Smooth muscle cell (in vitro differentiated cells): ENCODE data around the gene PLA1A. TPM values are rescaled to one million over a fixed set of nuclear protein-coding genes. Genes with fewer than 3 reads are reported as not detected.

Source experiments
- DNase-seq: peaks from one replicate; lab custom pipeline; 2025; ENCODE audit not compliant: unreplicated experiment; lab: John Stamatoyannopoulos, UW
- H2AFZ ChIP-seq: fragments of 200-600 bp; sonication (generic); 2 replicates; pipeline ENCODE4 v1.6.0; 2016; ENCODE audit warnings: antibody characterized with exemption, low read depth, mild to moderate bottlenecking
- H3F3A ChIP-seq: fragments of 200-600 bp; sonication (generic); 2 replicates; pipeline ENCODE4 v1.6.0; 2017; ENCODE audit warnings: antibody characterized with exemption, low read depth
- H3K27ac ChIP-seq: fragments of 200-600 bp; sonication (generic); 2 replicates; pipeline ENCODE4 v1.5.1; 2016; ENCODE audit warnings: low read depth, mild to moderate bottlenecking
- H3K27me3 ChIP-seq: fragments of 200-600 bp; sonication (generic); 2 replicates; pipeline ENCODE4 v1.6.1; 2016; ENCODE audit warnings: low read depth, mild to moderate bottlenecking
- H3K36me3 ChIP-seq: fragments of 200-600 bp; sonication (generic); 2 replicates; pipeline ENCODE4 v1.5.1; 2016; ENCODE audit warnings: low read depth
- H3K4me1 ChIP-seq: fragments of 200-600 bp; sonication (generic); 2 replicates; pipeline ENCODE4 v1.5.1; 2016; ENCODE audit warnings: low read depth
- H3K4me2 ChIP-seq: fragments of 200-600 bp; sonication (generic); 2 replicates; pipeline ENCODE4 v1.6.0; 2016; ENCODE audit warnings: mild to moderate bottlenecking
- H3K4me3 ChIP-seq: fragments of 200-600 bp; sonication (generic); 2 replicates; pipeline ENCODE4 v1.5.1; 2016; ENCODE audit warnings: mild to moderate bottlenecking
- H3K79me2 ChIP-seq: fragments of 200-600 bp; sonication (generic); 2 replicates; pipeline ENCODE4 v1.6.0; 2016; ENCODE audit warnings: low read depth, mild to moderate bottlenecking
- H3K9ac ChIP-seq: fragments of 200-600 bp; sonication (generic); 2 replicates; pipeline ENCODE4 v1.6.0; 2016; ENCODE audit warnings: low read depth
- H3K9me3 ChIP-seq: fragments of 200-600 bp; sonication (generic); replicated peaks from 2 replicates; pipeline ENCODE4 v1.5.1; 2016; ENCODE audit warnings: low read depth
- H4K20me1 ChIP-seq: fragments of 200-600 bp; sonication (generic); 2 replicates; pipeline ENCODE4 v1.6.0; 2016; ENCODE audit warnings: low read depth
- CTCF ChIP-seq: fragments of 200-600 bp; sonication (generic); IDR thresholded peaks from 2 replicates; pipeline ENCODE4 v1.5.1; 2017; ENCODE audit warnings: borderline replicate concordance, mild to moderate bottlenecking, antibody characterized with exemption; ENCODE audit not compliant: insufficient read depth, poor library complexity, severe bottlenecking
- WGBS: methylation state at CpG from one replicate; pipeline ENCODE4 v1.1.7; 2016; ENCODE audit warnings: low lambda C conversion rate; 5-methylcytosine and 5-hydroxymethylcytosine counted together
- polyA plus RNA-seq: library from polyadenylated mRNA; unstranded; fragments of >200 nt; fragmentation: Nextera tagmentation; extraction: Ambion mirVana; gene quantifications from 2 replicates; pipeline ENCODE4 v1.2.1, GENCODE V29; 2016
- total RNA-seq: library from RNA; depleted of rRNA; stranded (reverse); fragments of >200 nt; gene quantifications from 2 replicates; pipeline ENCODE4 v1.2.3, GENCODE V29; 2014

PLA1A gene
- total and polyA plus RNA-seq, 2 experiments from 2014 or later = not detected

- Histone ChIP-seq H2AFZ (no peak overlapping the region), H3K27ac (no peak overlapping the region), H3K9ac (no peak overlapping the region), H3K36me3 (no peaks in the 10 kb centered on the region), H4K20me1 (no peaks in the 10 kb centered on the region), H3K79me2 (no peaks in the 10 kb centered on the region), H3K27me3 (no peaks in the 10 kb centered on the region), H3K4me2 (no peak overlapping the region), H3K4me3 (no peak overlapping the region), H3K9me3 (no peaks in the 10 kb centered on the region), H3K4me1 (no peaks in the 10 kb centered on the region), H3F3A (no peaks in the 10 kb centered on the region)
- DNase-seq = no peak
- WGBS = 76% methylated on average over 8 of the region's 8 CpGs
- TF ChIP-seq CTCF = no peak
Measured at GRCh38 chr3:119627461-119627860, 29.8 kb downstream of the PLA1A start.

GRCh38 chr3:119628390-119628789 lies 30.7 kb downstream of the PLA1A start:
- WGBS = 100% methylated on average over 4 of the region's 4 CpGs
- H3K27me3 ChIP-seq = no peaks in the 10 kb centered on the region
- H3K4me3 ChIP-seq = no peak overlapping the region
- H3K9me3 ChIP-seq = no peaks in the 10 kb centered on the region
- H2AFZ ChIP-seq = no peak overlapping the region
- H3K9ac ChIP-seq = no peak overlapping the region
- no peaks in the 10 kb centered on the region for H3K79me2 ChIP-seq
- no peak for TF ChIP-seq CTCF
- H4K20me1 ChIP-seq = no peaks in the 10 kb centered on the region
- no peak overlapping the region for H3K27ac ChIP-seq
- no peaks in the 10 kb centered on the region for H3F3A ChIP-seq
- DNase-seq = no peak
- H3K36me3 ChIP-seq = no peaks in the 10 kb centered on the region
- H3K4me1 ChIP-seq = no peaks in the 10 kb centered on the region
- H3K4me2 ChIP-seq = no peak overlapping the region

GRCh38 chr3:119628816-119629445 lies 31.2 kb downstream of the PLA1A start:
- Histone ChIP-seq H2AFZ (no peak overlapping the region), H3K4me3 (no peak overlapping the region), H3F3A (no peaks in the 10 kb centered on the region), H3K27ac (no peak overlapping the region), H4K20me1 (no peaks in the 10 kb centered on the region), H3K79me2 (no peaks in the 10 kb centered on the region), H3K4me1 (no peaks in the 10 kb centered on the region), H3K4me2 (no peak overlapping the region), H3K9me3 (no peaks in the 10 kb centered on the region), H3K9ac (no peak overlapping the region), H3K36me3 (no peaks in the 10 kb centered on the region), H3K27me3 (no peaks in the 10 kb centered on the region)
- 88% methylated on average over 1 of the region's 1 CpG for WGBS
- TF ChIP-seq CTCF = no peak
- no peak for DNase-seq
